Measurements from ENCODE around the gene WWC1.

Gene WWC1

GRCh38 chr5:168374532-168374931 is 83.1 kb downstream of the WWC1 start:
- Histone ChIP-seq H3K9me2 (replicated peaks; ENCODE audit: insufficient read depth, low read length) (no peaks in the 10 kb centered on the region), H3K36me3 (replicated peaks; ENCODE audit: insufficient read depth, low read length) (no peaks in the 10 kb centered on the region), H2AFZ (ENCODE audit: low read length) (no peak overlapping the region), H3K27me3 (replicated peaks; ENCODE audit: insufficient read depth, low read length) (no peaks in the 10 kb centered on the region), H3K4me1 (ENCODE audit: low read length) (peaks cover 11% of the 10 kb centered on the region), H3F3A (ENCODE audit: insufficient read depth, low read length) (no peaks in the 10 kb centered on the region), H3K9me3 (replicated peaks; ENCODE audit: insufficient read depth, low read length) (no peaks in the 10 kb centered on the region), H3K4me2 (ENCODE audit: low read depth, low read length) (no peak overlapping the region), H3K79me2 (ENCODE audit: low read length) (peaks cover 12% of the 10 kb centered on the region; the same call in 1 of the 2 replicates), H3K9ac (ENCODE audit: low read length) (no peak overlapping the region), H3K27ac (ENCODE audit: low read length) (no peak overlapping the region), H3K4me3 (ENCODE audit: low read length) (no peak overlapping the region), H4K20me1 (ENCODE audit: insufficient read depth, low read length) (no peaks in the 10 kb centered on the region)
- DNase-seq, result no peak
- TF ChIP-seq CTCF (IDR thresholded peaks at IDR 0.05; ENCODE audit: low read length) (no peak), EZH2phosphoT487 (IDR thresholded peaks at IDR 0.05; ENCODE audit: low read length) (no peak), EZH2 (optimal IDR thresholded peaks at IDR 0.05; ENCODE audit: low read depth, low read length) (no peak)

- Histone ChIP-seq H3K4me2 (ENCODE audit: low read depth, low read length) (no peak overlapping the region), H3K4me1 (ENCODE audit: low read length) (peaks cover 11% of the 10 kb centered on the region), H3F3A (ENCODE audit: insufficient read depth, low read length) (no peaks in the 10 kb centered on the region), H3K4me3 (ENCODE audit: low read length) (no peak overlapping the region), H3K9ac (ENCODE audit: low read length) (no peak overlapping the region), H3K27me3 (replicated peaks; ENCODE audit: insufficient read depth, low read length) (no peaks in the 10 kb centered on the region), H3K27ac (ENCODE audit: low read length) (no peak overlapping the region), H3K36me3 (replicated peaks; ENCODE audit: insufficient read depth, low read length) (no peaks in the 10 kb centered on the region), H4K20me1 (ENCODE audit: insufficient read depth, low read length) (no peaks in the 10 kb centered on the region), H3K9me2 (replicated peaks; ENCODE audit: insufficient read depth, low read length) (no peaks in the 10 kb centered on the region), H3K79me2 (ENCODE audit: low read length) (peaks cover 12% of the 10 kb centered on the region; the same call in 1 of the 2 replicates), H3K9me3 (replicated peaks; ENCODE audit: insufficient read depth, low read length) (no peaks in the 10 kb centered on the region), H2AFZ (ENCODE audit: low read length) (no peak overlapping the region)
- DNase-seq, result no peak
- no peak for TF ChIP-seq EZH2 (optimal IDR thresholded peaks at IDR 0.05; ENCODE audit: low read depth, low read length)
- TF ChIP-seq CTCF (IDR thresholded peaks at IDR 0.05; ENCODE audit: low read length), result no peak
- no peak for TF ChIP-seq EZH2phosphoT487 (IDR thresholded peaks at IDR 0.05; ENCODE audit: low read length)
These were observed 83.8 kb downstream of the WWC1 start for GRCh38 chr5:168375214-168375613.

DNA sequence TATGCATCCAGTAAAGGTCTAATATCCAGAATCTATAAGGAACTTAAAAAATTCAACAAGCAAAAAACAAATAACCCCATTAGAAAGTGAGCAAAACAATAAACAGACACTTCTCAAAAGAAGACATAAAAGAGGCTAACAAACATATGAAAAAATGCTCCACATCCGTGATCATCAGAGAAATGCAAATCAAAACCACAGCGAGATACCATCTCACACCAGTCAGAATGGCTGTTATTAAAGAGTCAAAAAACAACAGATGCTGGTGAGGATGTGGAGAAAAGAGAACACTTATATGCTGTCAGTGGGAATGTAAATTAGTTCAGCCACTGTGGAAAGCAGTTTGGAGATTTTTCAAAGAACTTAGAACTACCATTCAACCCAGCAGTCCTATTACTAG is 86.1 kb downstream of the WWC1 start:
- H3K4me1 ChIP-seq (ENCODE audit: low read length), result peaks cover 8% of the 10 kb centered on the region
- H4K20me1 ChIP-seq (ENCODE audit: insufficient read depth, low read length), result no peaks in the 10 kb centered on the region
- no peak overlapping the region for H3K4me3 ChIP-seq (ENCODE audit: low read length)
- no peaks in the 10 kb centered on the region for H3K9me3 ChIP-seq (replicated peaks; ENCODE audit: insufficient read depth, low read length)
- no peak overlapping the region for H2AFZ ChIP-seq (ENCODE audit: low read length)
- H3K79me2 ChIP-seq (ENCODE audit: low read length), result 0 out of 2 replicates have a peak, but pooled peaks cover 7% of the 10 kb centered on the region
- no peaks in the 10 kb centered on the region for H3F3A ChIP-seq (ENCODE audit: insufficient read depth, low read length)
- no peaks in the 10 kb centered on the region for H3K36me3 ChIP-seq (replicated peaks; ENCODE audit: insufficient read depth, low read length)
- TF ChIP-seq EZH2 (optimal IDR thresholded peaks at IDR 0.05; ENCODE audit: low read depth, low read length), result no peak
- no peak for TF ChIP-seq EZH2phosphoT487 (IDR thresholded peaks at IDR 0.05; ENCODE audit: low read length)
- TF ChIP-seq CTCF (IDR thresholded peaks at IDR 0.05; ENCODE audit: low read length), result no peak
- no peaks in the 10 kb centered on the region for H3K9me2 ChIP-seq (replicated peaks; ENCODE audit: insufficient read depth, low read length)
- no peak overlapping the region for H3K9ac ChIP-seq (ENCODE audit: low read length)
- no peak overlapping the region for H3K27ac ChIP-seq (ENCODE audit: low read length)
- no peaks in the 10 kb centered on the region for H3K27me3 ChIP-seq (replicated peaks; ENCODE audit: insufficient read depth, low read length)
- DNase-seq, result no peak
- no peak overlapping the region for H3K4me2 ChIP-seq (ENCODE audit: low read depth, low read length)
